HCT116 (cell line): Measurements from ENCODE around the gene CROCC. TPM values are rescaled to one million over a fixed set of nuclear protein-coding genes. Genes with fewer than 3 reads are reported as not detected.

Source experiments
- ATAC-seq: fragments of 200-7000 bp; cut with Tn5 transposase; 2 replicates; pipeline ENCODE4 v1.9.1; 2020; ENCODE audit warnings: mild to moderate bottlenecking, moderate library complexity
- BruUV-seq: library from RNA; stranded (reverse); fragments of 400-500 nt; replicated peaks from 2 replicates; lab custom pipeline; 2021; lab: Mats Ljungman, UMichigan
- CTCF ChIA-PET: fragments of 300-600 bp; sonication (Branson Sonifier 250); formaldehyde crosslinking; loops from one replicate; lab custom pipeline; 2021; ENCODE audit warnings: antibody characterized with exemption; lab: Charles Lee
- POLR2A ChIA-PET: fragments of 300-600, 350-600 bp; sonication (Branson Sonifier 250); formaldehyde crosslinking; loops from one replicate; lab custom pipeline; 2021; ENCODE audit warnings: antibody characterized with exemption; lab: Charles Lee
- RAD21 ChIA-PET, 2 experiments: fragments of 300-600 bp; sonication (Branson Sonifier 250); formaldehyde crosslinking; loops; one replicate each; lab custom pipeline; 2023; ENCODE audit warnings: low total read pairs in 2 of 2; ENCODE audit not compliant: uncharacterized antibody in 2 of 2, unreplicated experiment in 2 of 2, low non-redundant PET in 1 of 2; lab: Charles Lee
- DNase-seq: peaks from one replicate; pipeline ENCODE4 v3.0.0-alpha.2; 2010; ENCODE audit warnings: low read depth, low spot score
- H2AFZ ChIP-seq: fragments of 200-600 bp; shearing (Covaris generic), sonication (generic); 2 replicates; pipeline ENCODE4 v1.6.1; 2017; ENCODE audit warnings: low read depth, mixed run types, mixed read lengths, antibody characterized with exemption, low read length; ENCODE audit not compliant: poor library complexity, severe bottlenecking
- H3K27ac ChIP-seq: 2 replicates; pipeline ENCODE4 v1.5.1; 2012; ENCODE audit warnings: low read depth, low read length
- H3K27me3 ChIP-seq: fragments of 200-600 bp; sonication (generic); 2 replicates; pipeline ENCODE4 v1.6.1; 2016; ENCODE audit warnings: mixed run types, low read length, mixed read lengths; ENCODE audit not compliant: insufficient read depth
- H3K36me3 ChIP-seq, 2 experiments: fragments of 200-500 bp in 1 of 2; fragments of 200-600 bp in 1 of 2; sonication (Bioruptor generic) in 1 of 2; sonication (generic) in 1 of 2; 2 replicates each; pipeline versions ENCODE4 v1.5.1 to v1.6.1; 2014 to 2016; ENCODE audit warnings: low read length in 2 of 2, inconsistent platforms in 1 of 2, mixed read lengths in 1 of 2, mixed run types in 1 of 2; ENCODE audit not compliant: insufficient read depth in 2 of 2, control insufficient read depth in 1 of 2
- H3K4me1 ChIP-seq, 2 experiments: fragments of 200-600 bp in 1 of 2; sonication (generic) in 1 of 2; 2 replicates each; pipeline versions ENCODE4 v1.5.1 to v1.6.1; 2012 to 2017; ENCODE audit warnings: low read length in 2 of 2, inconsistent platforms in 1 of 2, mild to moderate bottlenecking in 1 of 2, mixed read lengths in 1 of 2, mixed run types in 1 of 2, moderate library complexity in 1 of 2; ENCODE audit not compliant: insufficient read depth in 2 of 2, control insufficient read depth in 1 of 2
- H3K4me2 ChIP-seq: fragments of 200-600 bp; sonication (generic); 2 replicates; pipeline ENCODE4 v1.6.1; 2017; ENCODE audit warnings: mixed run types, low read length, mixed read lengths
- H3K4me3 ChIP-seq, 2 experiments: fragments of 200-600 bp in 1 of 2; sonication (generic) in 1 of 2; replicated peaks in 1 of 2; 2 replicates each; pipeline ENCODE4 v1.5.1; 2011 to 2016; ENCODE audit warnings: low read length in 2 of 2, control low read depth in 1 of 2, low read depth in 1 of 2, mild to moderate bottlenecking in 1 of 2, mixed read lengths in 1 of 2, mixed run types in 1 of 2
- H3K79me2 ChIP-seq: fragments of 200-600 bp; sonication (generic); 2 replicates; pipeline ENCODE4 v1.6.1; 2017; ENCODE audit warnings: mild to moderate bottlenecking, mixed run types, low read length, moderate library complexity, mixed read lengths; ENCODE audit not compliant: insufficient read depth
- H3K9ac ChIP-seq: fragments of 200-600 bp; sonication (generic); 2 replicates; pipeline ENCODE4 v1.6.1; 2016; ENCODE audit warnings: low read length, mixed read lengths
- H3K9me2 ChIP-seq: fragments of 200-600 bp; sonication (generic), shearing (Covaris generic); 2 replicates; pipeline ENCODE4 v1.6.1; 2017; ENCODE audit warnings: mixed run types, mild to moderate bottlenecking, moderate library complexity; ENCODE audit not compliant: insufficient read depth
- H3K9me3 ChIP-seq, 2 experiments: fragments of 200-500 bp in 1 of 2; fragments of 200-600 bp in 1 of 2; sonication (Bioruptor generic) in 1 of 2; sonication (generic) in 1 of 2; 2 replicates each; pipeline ENCODE4 v1.6.1; 2014 to 2017; ENCODE audit warnings: low read length in 2 of 2, mixed read lengths in 2 of 2, inconsistent platforms in 1 of 2, low read depth in 1 of 2, mild to moderate bottlenecking in 1 of 2, mixed run types in 1 of 2, moderate library complexity in 1 of 2; ENCODE audit not compliant: control insufficient read depth in 1 of 2, insufficient read depth in 1 of 2
- H4K20me1 ChIP-seq: fragments of 200-600 bp; sonication (generic), shearing (Covaris generic); 2 replicates; pipeline ENCODE4 v1.6.1; 2017; ENCODE audit warnings: mixed run types, mild to moderate bottlenecking, moderate library complexity; ENCODE audit not compliant: insufficient read depth
- CBX3 ChIP-seq: IDR thresholded peaks from 2 replicates; pipeline ENCODE4 v1.6.1; 2012; ENCODE audit warnings: low read depth
- CEBPB ChIP-seq: IDR thresholded peaks from 2 replicates; pipeline ENCODE4 v1.6.1; 2012; ENCODE audit warnings: low read depth
- ELF1 ChIP-seq: IDR thresholded peaks from 2 replicates; pipeline ENCODE4 v1.6.1; 2012; ENCODE audit warnings: low read depth, borderline replicate concordance
- EZH2phosphoT487 ChIP-seq: fragments of 200-600 bp; IDR thresholded peaks from 2 replicates; pipeline ENCODE4 v1.6.1; 2018; ENCODE audit warnings: antibody characterized with exemption, borderline replicate concordance
- JUND ChIP-seq: IDR thresholded peaks from 2 replicates; pipeline ENCODE4 v1.6.1; 2012
- SIN3A ChIP-seq: IDR thresholded peaks from 2 replicates; pipeline ENCODE4 v1.6.1; 2012; ENCODE audit warnings: low read depth
- ZFX ChIP-seq: fragments of 450-650 bp; IDR thresholded peaks from 2 replicates; pipeline ENCODE4 v1.6.1; 2017
- ZNF274 ChIP-seq: fragments of 200-500 bp; sonication (Bioruptor generic); IDR thresholded peaks from 2 replicates; pipeline ENCODE4 v1.6.1; 2014; ENCODE audit warnings: mild to moderate bottlenecking, low read depth, low read length, inconsistent platforms
- intact Hi-C: fragments of 100-400 bp; cut with micrococcal nuclease; formaldehyde crosslinking; loops from 2 replicates; pipeline ENCODE4 v1.10.0; 2022
- total RNA-seq: library from RNA; stranded (reverse); gene quantifications from one replicate; pipeline ENCODE4 v1.2.1, GENCODE V29; 2021; ENCODE audit not compliant: unreplicated experiment
- TF ChIP-seq, protein P1 (sequence below), 3 experiments: fragments of 200-600 bp in 1 of 3; sonication (generic) in 1 of 3; IDR thresholded peaks in 2 of 3; conservative IDR thresholded peaks in 1 of 3; 2 replicates each; pipeline ENCODE4 v1.5.1; 2012 to 2017; ENCODE audit warnings: low read depth in 2 of 3, low read length in 2 of 3, antibody characterized with exemption in 1 of 3, borderline replicate concordance in 1 of 3, control low read depth in 1 of 3, mild to moderate bottlenecking in 1 of 3, mixed read lengths in 1 of 3, mixed run types in 1 of 3, moderate library complexity in 1 of 3; ENCODE audit not compliant: insufficient read depth in 1 of 3
- TF ChIP-seq, protein P2 (sequence below): IDR thresholded peaks from 2 replicates; pipeline ENCODE4 v1.6.1; 2011; ENCODE audit warnings: mild to moderate bottlenecking, low read length, moderate library complexity; ENCODE audit not compliant: insufficient replicate concordance; ENCODE audit errors: extremely low read depth
- TF ChIP-seq, protein P3 (sequence below): IDR thresholded peaks from 2 replicates; pipeline ENCODE4 v1.6.1; 2012; ENCODE audit warnings: low read depth

The CROCC gene
- total RNA-seq, 1 experiment from 2014 or later = 30.1 TPM

DNA sequence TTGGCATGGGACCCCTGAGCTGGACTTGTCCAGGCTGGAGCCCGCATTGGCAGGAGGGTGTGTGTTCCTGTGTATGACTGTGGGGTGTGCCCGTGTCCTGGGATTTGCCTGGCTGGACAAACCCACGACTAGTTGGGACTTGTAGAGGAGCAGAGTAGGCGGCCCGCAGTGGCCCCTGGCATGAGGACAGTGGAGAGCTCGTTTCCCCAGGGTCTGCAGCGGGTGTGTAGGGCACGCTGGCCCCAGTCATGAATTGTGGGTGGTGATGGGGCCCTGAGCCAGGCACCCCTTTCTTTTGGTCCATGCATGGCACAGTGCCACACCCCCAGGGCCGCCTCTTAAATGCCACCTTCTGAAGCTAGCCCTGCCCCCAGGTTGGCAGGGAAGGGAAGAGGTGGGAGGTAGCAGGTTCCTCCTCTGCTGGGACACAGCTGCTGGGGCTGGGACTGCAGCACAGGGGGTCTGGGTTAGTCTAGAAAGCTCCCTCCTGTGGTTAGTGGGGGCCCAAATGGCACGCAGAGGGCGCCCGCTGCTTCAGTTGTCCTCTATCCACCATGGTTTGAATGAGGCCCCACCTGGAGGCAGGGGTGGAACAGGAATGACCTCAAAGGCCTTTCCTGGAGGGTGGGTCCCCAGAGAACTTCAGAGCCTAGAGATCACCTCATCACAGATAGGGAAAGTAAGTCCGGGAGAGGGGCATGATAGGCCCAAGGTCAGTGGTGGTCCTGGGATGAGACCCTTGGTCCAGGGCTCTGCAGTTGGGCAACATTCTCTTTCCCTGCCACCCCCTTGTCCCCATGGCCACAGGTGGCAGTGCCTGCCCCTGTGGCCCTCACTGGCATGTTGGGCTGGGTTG, 4.1 kb downstream of the CROCC start (continued):
- no peak for TF ChIP-seq SIN3A
- TF ChIP-seq EZH2phosphoT487 = no peak
- TF ChIP-seq ZNF274 = no peak
- TF ChIP-seq, protein P1, sequence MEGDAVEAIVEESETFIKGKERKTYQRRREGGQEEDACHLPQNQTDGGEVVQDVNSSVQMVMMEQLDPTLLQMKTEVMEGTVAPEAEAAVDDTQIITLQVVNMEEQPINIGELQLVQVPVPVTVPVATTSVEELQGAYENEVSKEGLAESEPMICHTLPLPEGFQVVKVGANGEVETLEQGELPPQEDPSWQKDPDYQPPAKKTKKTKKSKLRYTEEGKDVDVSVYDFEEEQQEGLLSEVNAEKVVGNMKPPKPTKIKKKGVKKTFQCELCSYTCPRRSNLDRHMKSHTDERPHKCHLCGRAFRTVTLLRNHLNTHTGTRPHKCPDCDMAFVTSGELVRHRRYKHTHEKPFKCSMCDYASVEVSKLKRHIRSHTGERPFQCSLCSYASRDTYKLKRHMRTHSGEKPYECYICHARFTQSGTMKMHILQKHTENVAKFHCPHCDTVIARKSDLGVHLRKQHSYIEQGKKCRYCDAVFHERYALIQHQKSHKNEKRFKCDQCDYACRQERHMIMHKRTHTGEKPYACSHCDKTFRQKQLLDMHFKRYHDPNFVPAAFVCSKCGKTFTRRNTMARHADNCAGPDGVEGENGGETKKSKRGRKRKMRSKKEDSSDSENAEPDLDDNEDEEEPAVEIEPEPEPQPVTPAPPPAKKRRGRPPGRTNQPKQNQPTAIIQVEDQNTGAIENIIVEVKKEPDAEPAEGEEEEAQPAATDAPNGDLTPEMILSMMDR (IDR thresholded peaks at IDR 0.05 in 2 of 3, conservative IDR thresholded peaks at IDR 0.05 in 1 of 3; ENCODE audit: borderline replicate concordance in 1 of 3, insufficient read depth in 1 of 3, low read depth in 2 of 3, low read length in 2 of 3) = no peak
- no peak for TF ChIP-seq CBX3
- no peak for TF ChIP-seq ELF1
- TF ChIP-seq CEBPB = no peak

DNA sequence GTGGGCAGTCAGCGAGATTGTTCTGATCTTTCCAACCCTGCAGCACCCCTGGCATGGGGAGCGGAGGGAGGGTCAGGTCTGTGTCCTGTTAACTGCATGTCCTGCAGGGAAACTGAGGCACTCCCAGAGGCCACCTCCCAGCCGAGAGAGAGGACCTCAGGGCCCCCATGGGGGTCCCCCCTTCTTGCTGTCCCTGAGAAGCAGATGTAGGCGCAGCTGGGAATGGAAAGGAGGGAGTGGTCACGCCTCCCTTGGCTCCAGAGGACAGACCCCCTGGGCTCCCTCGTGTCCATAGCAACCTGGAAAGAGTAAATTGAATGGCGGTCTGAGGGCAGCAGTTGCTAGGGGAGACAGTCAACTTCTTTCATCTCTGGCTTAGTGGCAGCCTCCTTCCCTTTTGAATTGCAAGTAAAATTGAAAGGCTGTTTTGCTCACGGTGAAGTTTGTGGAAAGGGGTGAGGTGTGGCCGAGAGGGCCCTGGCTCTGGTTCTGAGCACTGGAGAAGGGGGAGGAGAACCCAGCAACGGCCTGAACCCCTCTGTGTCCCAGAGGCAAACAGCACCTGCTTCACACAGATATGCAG, 4.9 kb downstream of the CROCC start:
- H3K9ac ChIP-seq = no peak overlapping the region
- no peak for ATAC-seq

More for the DNA sequence above, 4.9 kb downstream of the CROCC start:
- DNase-seq = no peak
- intact Hi-C loops = no loop called here
- H3K4me2 ChIP-seq = no peak overlapping the region
- H3K27me3 ChIP-seq = no peaks in the 10 kb centered on the region
- H3K27ac ChIP-seq = no peak overlapping the region
- BruUV-seq = no TSS peak
- H3K4me1 ChIP-seq = peaks cover 3 to 9% of the 10 kb centered on the region in 2 experiments
- H3K9me3 ChIP-seq = no peaks in the 10 kb centered on the region
- H3K9me2 ChIP-seq = no peaks in the 10 kb centered on the region
- no peaks in the 10 kb centered on the region for H3K36me3 ChIP-seq
- no peak overlapping the region for H3K4me3 ChIP-seq
- no peak for TF ChIP-seq ZFX
- TF ChIP-seq, protein P2, sequence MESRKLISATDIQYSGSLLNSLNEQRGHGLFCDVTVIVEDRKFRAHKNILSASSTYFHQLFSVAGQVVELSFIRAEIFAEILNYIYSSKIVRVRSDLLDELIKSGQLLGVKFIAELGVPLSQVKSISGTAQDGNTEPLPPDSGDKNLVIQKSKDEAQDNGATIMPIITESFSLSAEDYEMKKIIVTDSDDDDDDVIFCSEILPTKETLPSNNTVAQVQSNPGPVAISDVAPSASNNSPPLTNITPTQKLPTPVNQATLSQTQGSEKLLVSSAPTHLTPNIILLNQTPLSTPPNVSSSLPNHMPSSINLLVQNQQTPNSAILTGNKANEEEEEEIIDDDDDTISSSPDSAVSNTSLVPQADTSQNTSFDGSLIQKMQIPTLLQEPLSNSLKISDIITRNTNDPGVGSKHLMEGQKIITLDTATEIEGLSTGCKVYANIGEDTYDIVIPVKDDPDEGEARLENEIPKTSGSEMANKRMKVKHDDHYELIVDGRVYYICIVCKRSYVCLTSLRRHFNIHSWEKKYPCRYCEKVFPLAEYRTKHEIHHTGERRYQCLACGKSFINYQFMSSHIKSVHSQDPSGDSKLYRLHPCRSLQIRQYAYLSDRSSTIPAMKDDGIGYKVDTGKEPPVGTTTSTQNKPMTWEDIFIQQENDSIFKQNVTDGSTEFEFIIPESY = no peak
- TF ChIP-seq, protein P1 (IDR thresholded peaks at IDR 0.05 in 2 of 3, conservative IDR thresholded peaks at IDR 0.05 in 1 of 3; ENCODE audit: borderline replicate concordance in 1 of 3, insufficient read depth in 1 of 3, low read depth in 2 of 3, low read length in 2 of 3) = no peak
- TF ChIP-seq, protein P3, sequence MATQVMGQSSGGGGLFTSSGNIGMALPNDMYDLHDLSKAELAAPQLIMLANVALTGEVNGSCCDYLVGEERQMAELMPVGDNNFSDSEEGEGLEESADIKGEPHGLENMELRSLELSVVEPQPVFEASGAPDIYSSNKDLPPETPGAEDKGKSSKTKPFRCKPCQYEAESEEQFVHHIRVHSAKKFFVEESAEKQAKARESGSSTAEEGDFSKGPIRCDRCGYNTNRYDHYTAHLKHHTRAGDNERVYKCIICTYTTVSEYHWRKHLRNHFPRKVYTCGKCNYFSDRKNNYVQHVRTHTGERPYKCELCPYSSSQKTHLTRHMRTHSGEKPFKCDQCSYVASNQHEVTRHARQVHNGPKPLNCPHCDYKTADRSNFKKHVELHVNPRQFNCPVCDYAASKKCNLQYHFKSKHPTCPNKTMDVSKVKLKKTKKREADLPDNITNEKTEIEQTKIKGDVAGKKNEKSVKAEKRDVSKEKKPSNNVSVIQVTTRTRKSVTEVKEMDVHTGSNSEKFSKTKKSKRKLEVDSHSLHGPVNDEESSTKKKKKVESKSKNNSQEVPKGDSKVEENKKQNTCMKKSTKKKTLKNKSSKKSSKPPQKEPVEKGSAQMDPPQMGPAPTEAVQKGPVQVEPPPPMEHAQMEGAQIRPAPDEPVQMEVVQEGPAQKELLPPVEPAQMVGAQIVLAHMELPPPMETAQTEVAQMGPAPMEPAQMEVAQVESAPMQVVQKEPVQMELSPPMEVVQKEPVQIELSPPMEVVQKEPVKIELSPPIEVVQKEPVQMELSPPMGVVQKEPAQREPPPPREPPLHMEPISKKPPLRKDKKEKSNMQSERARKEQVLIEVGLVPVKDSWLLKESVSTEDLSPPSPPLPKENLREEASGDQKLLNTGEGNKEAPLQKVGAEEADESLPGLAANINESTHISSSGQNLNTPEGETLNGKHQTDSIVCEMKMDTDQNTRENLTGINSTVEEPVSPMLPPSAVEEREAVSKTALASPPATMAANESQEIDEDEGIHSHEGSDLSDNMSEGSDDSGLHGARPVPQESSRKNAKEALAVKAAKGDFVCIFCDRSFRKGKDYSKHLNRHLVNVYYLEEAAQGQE = no peak
- no peak for TF ChIP-seq CEBPB
- TF ChIP-seq ZNF274 = no peak
- TF ChIP-seq JUND = no peak
- no peak for TF ChIP-seq EZH2phosphoT487
- TF ChIP-seq, all 23 proteins: peak for 0
- H3K79me2 ChIP-seq = no peaks in the 10 kb centered on the region
- no peaks in the 10 kb centered on the region for H4K20me1 ChIP-seq
- no peak overlapping the region for H2AFZ ChIP-seq
- ChIA-PET POLR2A (no interaction called here), CTCF (interaction anchor here (1.2 kb wide), 1 partner anchor 306 kb away, joined by 3 read pairs; no protein-coding TSS in a partner anchor), RAD21 (no interaction called here)
